Fibroblast of villous mesenchyme (primary cell): Measurements from ENCODE around the gene MAFG. TPM values are rescaled to one million over a fixed set of nuclear protein-coding genes. Genes with fewer than 3 reads are reported as not detected.

ENCODE experiments used
- DNase-seq: peaks from one replicate; pipeline ENCODE4 v3.0.0-alpha.2; 2010; ENCODE audit warnings: low read depth
- H3K4me3 ChIP-seq: 2 replicates; pipeline ENCODE4 v1.5.1; 2011; ENCODE audit warnings: low read depth, mild to moderate bottlenecking, low read length
- total RNA-seq: library from RNA; depleted of rRNA; stranded (reverse); fragments of >200 nt; gene quantifications from 2 replicates; pipeline ENCODE4 v1.2.3, GENCODE V29; 2012
- TF ChIP-seq, protein P1 (sequence below): IDR thresholded peaks from 2 replicates; pipeline ENCODE4 v1.5.1; 2012; ENCODE audit warnings: low read depth, mild to moderate bottlenecking, low read length; ENCODE audit not compliant: insufficient read depth

MAFG gene
- total RNA-seq, 1 donor, result 23.3 TPM

DNA sequence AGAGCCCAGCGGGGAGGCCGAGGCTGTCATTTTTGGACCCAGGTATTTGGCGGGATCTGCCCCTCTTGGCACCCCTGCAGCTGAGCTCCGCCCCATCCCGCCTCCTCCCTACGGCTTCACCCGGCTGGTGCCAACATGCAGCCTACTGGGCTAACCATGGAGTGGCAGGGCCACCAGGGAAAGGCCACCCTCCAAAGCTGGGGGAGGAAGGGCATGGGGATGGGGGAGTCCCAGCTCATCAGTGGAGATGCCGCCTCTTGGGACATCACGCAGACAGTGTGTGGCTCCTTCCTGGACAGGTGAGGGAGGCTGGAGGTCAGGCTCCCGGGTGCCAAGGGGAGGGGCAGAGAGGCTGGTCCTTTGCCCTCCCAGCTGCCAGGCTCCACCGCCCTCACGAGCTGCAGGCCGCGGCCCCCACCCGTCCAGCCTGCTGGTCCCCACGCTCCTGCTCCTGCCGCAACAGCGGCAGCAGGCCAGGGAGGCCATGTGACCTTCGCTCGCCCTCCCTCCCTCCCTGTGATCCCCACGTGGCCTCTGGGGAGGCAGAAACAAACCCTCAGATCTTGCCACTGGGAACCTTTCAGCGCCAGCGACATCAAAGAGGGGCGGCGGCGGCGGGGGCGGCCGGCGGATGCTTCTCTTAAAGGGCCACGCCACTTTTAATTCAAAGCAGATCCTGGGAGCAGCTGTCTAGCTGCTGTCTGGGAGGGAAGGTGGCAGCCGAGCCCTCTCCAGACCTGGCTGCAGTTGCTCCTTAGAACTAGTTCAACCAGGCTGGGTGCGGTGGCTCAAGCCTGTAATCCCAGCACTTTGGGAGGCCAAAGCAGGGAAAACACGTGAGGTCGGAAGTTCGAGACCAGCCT lies 40.2 kb upstream of the MAFG start:
- H3K4me3 ChIP-seq, result peak overlapping the region; percentile 23
- DNase-seq, result peak; percentile 88

GRCh38 chr17:81967244-81967532 lies 39.7 kb upstream of the MAFG start:
- peak; percentile 17 for DNase-seq
- TF ChIP-seq, protein P1, sequence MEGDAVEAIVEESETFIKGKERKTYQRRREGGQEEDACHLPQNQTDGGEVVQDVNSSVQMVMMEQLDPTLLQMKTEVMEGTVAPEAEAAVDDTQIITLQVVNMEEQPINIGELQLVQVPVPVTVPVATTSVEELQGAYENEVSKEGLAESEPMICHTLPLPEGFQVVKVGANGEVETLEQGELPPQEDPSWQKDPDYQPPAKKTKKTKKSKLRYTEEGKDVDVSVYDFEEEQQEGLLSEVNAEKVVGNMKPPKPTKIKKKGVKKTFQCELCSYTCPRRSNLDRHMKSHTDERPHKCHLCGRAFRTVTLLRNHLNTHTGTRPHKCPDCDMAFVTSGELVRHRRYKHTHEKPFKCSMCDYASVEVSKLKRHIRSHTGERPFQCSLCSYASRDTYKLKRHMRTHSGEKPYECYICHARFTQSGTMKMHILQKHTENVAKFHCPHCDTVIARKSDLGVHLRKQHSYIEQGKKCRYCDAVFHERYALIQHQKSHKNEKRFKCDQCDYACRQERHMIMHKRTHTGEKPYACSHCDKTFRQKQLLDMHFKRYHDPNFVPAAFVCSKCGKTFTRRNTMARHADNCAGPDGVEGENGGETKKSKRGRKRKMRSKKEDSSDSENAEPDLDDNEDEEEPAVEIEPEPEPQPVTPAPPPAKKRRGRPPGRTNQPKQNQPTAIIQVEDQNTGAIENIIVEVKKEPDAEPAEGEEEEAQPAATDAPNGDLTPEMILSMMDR, result no peak

More for the DNA sequence above, 40.2 kb upstream of the MAFG start:
- TF ChIP-seq, protein P1, result no peak

DNA sequence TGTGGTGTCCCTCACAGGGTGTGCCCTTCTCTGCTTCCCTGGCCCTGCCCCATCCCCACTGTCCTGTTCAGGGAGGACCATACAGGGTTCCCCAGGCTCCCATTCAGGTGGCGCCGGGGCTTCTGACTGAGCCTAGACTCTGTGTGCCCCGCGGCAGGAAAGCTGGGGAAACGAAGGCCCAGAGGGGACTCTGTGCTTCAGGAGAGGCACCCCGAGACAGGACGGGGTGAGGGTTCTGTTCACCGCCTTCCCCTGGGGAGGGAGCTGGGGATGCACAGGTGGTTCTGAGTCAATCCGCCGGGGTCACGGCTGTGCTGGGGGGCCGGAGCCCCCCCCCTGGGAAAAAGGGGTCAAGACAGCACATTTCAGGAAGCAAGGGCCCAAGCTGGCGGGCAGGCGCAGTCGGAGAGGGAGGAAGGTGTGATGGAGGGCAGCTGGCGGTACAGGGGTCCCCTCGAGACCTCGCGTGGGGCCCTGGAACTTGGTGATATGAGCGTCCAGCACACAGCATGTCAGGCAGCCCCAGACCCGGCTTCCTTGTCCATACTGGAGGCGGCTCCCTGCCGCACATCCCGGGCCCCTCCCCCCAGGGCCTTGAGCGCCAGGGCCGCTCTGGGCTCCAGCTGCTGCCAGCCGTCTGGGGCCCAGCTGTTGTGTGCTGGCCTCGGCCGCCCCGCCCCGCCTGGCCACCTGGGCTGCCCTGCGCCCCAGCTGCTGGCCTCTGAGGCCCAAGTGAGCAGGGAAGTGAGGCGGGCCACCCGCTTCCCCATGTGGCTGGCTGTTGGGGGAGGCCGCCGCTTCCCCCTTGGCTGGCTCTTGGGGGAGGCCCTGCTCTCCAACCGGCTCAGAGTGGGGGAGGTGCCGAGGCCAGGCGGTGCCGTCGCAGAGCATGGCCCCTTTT lies 39.1 kb upstream of the MAFG start:
- TF ChIP-seq, protein P1, result no peak
- peak; percentile 88 for DNase-seq
- H3K4me3 ChIP-seq, result no peak overlapping the region

More at GRCh38 chr17:81967244-81967532, 39.7 kb upstream of the MAFG start:
- no peak overlapping the region for H3K4me3 ChIP-seq

- TF ChIP-seq, protein P1, result no peak
- no peak overlapping the region for H3K4me3 ChIP-seq
- DNase-seq, result no peak
Observed at GRCh38 chr17:81964081-81964849, 36.7 kb upstream of the MAFG start.

GRCh38 chr17:81962499-81963441 lies 35.2 kb upstream of the MAFG start:
- no peak overlapping the region for H3K4me3 ChIP-seq
- no peak for DNase-seq
- TF ChIP-seq, protein P1, result no peak
